Aortic smooth muscle cell (primary cell): ENCODE results near the gene TMEM72. TPM values are rescaled to one million over a fixed set of nuclear protein-coding genes. Genes with fewer than 3 reads are reported as not detected.

ENCODE experiments used
- total RNA-seq: library from RNA; depleted of rRNA; stranded (reverse); fragments of >200 nt; gene quantifications from 2 replicates; pipeline ENCODE4 v1.2.3, GENCODE V29; 2014

TMEM72 gene
- total RNA-seq, result not detected in 2 replicates

GRCh38 chr10:44911081-44911540 is at the start of gene TMEM72:
Gene TMEM72, plus strand, starts transcription at chr10:44911337. Its CDS starts 176 bp downstream, at chr10:44911513.

GRCh38 chr10:44959247-44960087 is 48.3 kb downstream of the TMEM72 start, which contains the start of gene RASSF4:
Gene RASSF4, plus strand, starts transcription at chr10:44959802. Its CDS starts 10,401 bp downstream, at chr10:44970203.

GRCh38 chr10:44978570-44979280 is 67.6 kb downstream of the TMEM72 start, which contains the start of gene DEPP1:
Gene DEPP1, minus strand, starts transcription at chr10:44978809. Its CDS starts 779 bp downstream, at chr10:44978030.

Other genes with a start within 250 kb of the TMEM72 start
- 12.1 and 12.6 TPM in 2 replicates for gene RASSF4, start 48.5 kb downstream of the TMEM72 start, total RNA-seq
- gene DEPP1, start 67.5 kb downstream of the TMEM72 start, total RNA-seq, result 36.6 and 79.2 TPM in 2 replicates
- 8.7 and 10.2 TPM in 2 replicates for gene ZNF22, start 89.6 kb downstream of the TMEM72 start, total RNA-seq